DND-41 (cell line): ENCODE data around the gene SHH.

Experiments used
- CTCF ChIP-seq: IDR thresholded peaks from 2 replicates; pipeline ENCODE4 v1.5.1; 2012; ENCODE audit warnings: borderline replicate concordance, low read length, moderate library complexity, mild to moderate bottlenecking; ENCODE audit not compliant: poor library complexity, severe bottlenecking; ENCODE audit errors: extremely low read depth
- EZH2 ChIP-seq: IDR thresholded peaks from 3 replicates; pipeline ENCODE4 v1.6.1; 2012; ENCODE audit warnings: borderline replicate concordance, low read depth, mild to moderate bottlenecking, moderate library complexity, low read length, inconsistent platforms; ENCODE audit not compliant: severe bottlenecking

GRCh38 chr7:155832581-155832981 lies 20.3 kb upstream of the SHH start:
- TF ChIP-seq CTCF (no peak), EZH2 (no peak)
